ENCODE data around the gene TXNDC9.
"Not testable (repeated sequence)": the region's sequence is repeated elsewhere in the genome, so short reads cannot be mapped to it uniquely, and the experiment has no call there.

DNA sequence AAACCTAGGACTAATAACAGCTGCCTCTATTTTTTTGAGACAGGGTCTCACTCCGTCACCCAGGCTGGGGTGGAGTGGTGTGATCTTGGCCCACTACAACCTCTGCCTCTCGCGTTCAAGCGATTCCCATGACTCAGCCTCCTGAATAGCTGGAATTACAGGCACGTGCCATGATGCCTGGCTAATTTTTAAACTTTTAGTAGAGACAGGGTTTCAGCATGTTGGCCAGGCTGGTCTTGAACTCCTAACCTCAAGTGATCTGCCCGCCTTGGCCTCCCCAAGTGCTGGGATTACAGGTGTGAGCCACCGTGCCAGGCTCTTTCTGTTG is 18.3 kb downstream of the TXNDC9 start:
- TF ChIP-seq, protein P1, sequence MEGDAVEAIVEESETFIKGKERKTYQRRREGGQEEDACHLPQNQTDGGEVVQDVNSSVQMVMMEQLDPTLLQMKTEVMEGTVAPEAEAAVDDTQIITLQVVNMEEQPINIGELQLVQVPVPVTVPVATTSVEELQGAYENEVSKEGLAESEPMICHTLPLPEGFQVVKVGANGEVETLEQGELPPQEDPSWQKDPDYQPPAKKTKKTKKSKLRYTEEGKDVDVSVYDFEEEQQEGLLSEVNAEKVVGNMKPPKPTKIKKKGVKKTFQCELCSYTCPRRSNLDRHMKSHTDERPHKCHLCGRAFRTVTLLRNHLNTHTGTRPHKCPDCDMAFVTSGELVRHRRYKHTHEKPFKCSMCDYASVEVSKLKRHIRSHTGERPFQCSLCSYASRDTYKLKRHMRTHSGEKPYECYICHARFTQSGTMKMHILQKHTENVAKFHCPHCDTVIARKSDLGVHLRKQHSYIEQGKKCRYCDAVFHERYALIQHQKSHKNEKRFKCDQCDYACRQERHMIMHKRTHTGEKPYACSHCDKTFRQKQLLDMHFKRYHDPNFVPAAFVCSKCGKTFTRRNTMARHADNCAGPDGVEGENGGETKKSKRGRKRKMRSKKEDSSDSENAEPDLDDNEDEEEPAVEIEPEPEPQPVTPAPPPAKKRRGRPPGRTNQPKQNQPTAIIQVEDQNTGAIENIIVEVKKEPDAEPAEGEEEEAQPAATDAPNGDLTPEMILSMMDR (conservative IDR thresholded peaks at IDR 0.05): not testable (repeated sequence)
- TF ChIP-seq EZH2 (IDR thresholded peaks at IDR 0.05; ENCODE audit: low read depth): not testable (repeated sequence)
